GM10266 (cell line): Measurements from ENCODE around the gene CFAP77.

ENCODE experiments used
- DNase-seq: peaks from one replicate; pipeline ENCODE4 v3.0.0; 2012; ENCODE audit errors: extremely low spot score
- CTCF ChIP-seq: IDR thresholded peaks from 2 replicates; pipeline ENCODE4 v1.5.1; 2012; ENCODE audit warnings: mild to moderate bottlenecking, low read depth; ENCODE audit not compliant: control insufficient read depth, insufficient read depth; ENCODE audit errors: missing control alignments

The CFAP77 gene

DNA sequence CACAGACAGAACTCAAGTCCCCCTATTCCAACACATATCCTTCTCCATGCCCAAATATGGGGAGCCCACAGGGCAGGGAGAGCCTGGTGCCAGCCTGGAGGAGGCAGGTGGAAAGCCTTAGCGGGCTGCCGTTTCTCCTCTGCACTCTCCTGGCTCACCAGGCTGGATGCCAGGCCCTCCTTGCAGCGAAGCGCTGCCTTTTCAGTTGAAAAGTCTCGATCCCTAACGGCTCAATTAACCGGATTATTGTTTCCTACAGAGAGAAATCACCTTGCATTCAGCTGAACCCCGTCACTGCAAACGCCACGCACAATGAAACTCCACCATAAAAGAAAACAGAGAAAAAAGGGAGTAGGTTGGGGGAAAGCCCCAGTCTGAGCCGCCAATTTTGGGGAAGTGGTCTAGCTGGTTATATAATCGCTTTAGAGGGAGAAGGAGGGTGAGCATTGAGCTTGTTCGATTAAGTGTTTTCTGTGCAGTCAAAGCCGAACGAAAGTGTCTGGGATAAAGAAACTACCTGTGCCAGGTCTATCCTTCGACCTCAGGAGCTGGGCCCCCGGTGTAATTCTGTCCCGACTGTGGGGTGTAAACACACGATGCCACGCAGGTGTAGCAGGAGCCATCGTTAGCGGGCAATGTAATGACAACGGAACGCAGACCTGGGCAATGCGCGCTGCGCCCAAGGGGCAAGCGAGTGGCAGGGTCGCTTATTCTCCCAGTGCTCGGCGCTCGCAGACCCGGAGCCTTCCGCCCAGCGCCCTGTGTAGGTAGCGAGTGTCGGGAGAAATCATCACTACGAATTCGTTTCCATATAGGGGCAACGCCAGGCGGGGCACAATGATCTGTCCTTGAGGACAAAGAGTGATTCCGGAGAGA lies 176.2 kb downstream of the CFAP77 start:
- DNase-seq = no peak
- TF ChIP-seq CTCF = no peak

DNA sequence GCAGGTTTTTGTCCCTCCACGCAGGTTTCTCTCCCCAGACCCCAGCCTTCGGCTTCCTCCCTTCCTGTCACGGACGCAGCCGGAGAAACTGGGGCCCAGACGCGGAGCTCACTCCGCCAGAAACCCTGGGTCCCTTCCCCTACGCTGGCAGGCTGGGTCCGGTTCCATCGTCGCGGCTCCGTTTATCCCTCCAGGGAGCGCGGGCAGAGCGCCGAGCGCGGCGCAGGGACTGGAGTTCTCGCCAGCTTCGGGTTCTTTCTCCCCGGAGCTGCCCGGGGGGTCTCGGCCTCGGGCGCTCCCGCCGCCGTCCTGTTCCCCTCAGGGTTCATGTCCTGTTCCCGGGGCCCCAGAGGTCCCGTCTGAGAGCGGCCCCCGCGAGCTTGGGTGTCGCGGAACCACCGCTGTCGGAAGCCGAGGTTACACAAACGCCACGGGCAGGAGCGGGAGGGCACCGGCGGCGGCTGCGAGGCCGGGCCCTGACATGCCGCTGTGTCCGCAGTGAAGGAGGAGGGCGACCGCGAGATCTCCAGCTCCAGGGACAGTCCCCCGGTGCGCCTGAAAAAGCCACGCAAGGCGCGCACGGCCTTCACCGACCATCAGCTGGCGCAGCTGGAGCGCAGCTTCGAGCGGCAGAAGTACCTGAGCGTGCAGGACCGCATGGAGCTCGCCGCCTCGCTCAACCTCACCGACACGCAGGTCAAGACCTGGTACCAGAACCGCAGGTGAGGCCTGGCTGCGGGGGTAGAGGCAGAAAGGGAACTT lies 177.0 kb downstream of the CFAP77 start:
- DNase-seq = no peak
- no peak for TF ChIP-seq CTCF

DNA sequence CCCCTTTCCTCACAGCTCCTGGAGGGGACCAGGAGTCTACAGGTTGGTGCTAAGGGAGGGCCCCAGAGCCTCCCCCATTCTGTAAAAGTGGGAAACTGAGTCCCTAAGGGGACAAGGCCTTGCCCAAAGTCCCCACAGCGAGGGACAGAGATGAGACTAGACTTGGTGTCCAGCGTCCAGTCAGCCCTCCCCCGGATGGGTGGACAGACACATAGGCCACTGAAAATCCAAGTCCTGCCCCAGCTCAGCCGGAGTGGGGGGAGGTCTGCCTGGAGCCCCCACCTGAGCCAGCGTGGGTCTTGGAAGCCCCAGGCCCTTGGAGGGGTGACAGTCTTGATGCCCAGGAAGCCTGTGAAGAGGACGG lies 177.6 kb downstream of the CFAP77 start:
- DNase-seq = no peak
- no peak for TF ChIP-seq CTCF

DNA sequence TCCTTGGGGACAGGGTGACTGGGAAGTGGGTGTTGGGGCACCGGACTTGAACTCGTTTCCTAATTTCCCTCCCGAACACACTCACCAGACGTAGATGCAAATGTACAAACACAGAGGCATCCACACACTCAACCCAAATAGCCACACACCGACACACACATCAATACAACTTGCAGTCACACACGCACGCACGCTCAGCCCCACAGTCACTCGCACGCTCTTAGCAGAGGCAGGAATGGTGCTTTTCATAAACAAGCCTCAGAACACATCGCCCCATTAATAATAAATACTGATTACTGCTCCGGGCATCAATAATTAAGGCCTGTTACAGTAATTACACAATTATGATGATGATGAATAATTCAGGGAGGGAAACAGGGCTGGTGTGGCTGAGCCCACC lies 178.1 kb downstream of the CFAP77 start:
- DNase-seq = no peak

GRCh38 chr9:132588501-132589147 lies 178.6 kb downstream of the CFAP77 start:
- no peak for DNase-seq
- TF ChIP-seq CTCF = no peak

More for the DNA sequence above, 178.1 kb downstream of the CFAP77 start:
- TF ChIP-seq CTCF = no peak

DNA sequence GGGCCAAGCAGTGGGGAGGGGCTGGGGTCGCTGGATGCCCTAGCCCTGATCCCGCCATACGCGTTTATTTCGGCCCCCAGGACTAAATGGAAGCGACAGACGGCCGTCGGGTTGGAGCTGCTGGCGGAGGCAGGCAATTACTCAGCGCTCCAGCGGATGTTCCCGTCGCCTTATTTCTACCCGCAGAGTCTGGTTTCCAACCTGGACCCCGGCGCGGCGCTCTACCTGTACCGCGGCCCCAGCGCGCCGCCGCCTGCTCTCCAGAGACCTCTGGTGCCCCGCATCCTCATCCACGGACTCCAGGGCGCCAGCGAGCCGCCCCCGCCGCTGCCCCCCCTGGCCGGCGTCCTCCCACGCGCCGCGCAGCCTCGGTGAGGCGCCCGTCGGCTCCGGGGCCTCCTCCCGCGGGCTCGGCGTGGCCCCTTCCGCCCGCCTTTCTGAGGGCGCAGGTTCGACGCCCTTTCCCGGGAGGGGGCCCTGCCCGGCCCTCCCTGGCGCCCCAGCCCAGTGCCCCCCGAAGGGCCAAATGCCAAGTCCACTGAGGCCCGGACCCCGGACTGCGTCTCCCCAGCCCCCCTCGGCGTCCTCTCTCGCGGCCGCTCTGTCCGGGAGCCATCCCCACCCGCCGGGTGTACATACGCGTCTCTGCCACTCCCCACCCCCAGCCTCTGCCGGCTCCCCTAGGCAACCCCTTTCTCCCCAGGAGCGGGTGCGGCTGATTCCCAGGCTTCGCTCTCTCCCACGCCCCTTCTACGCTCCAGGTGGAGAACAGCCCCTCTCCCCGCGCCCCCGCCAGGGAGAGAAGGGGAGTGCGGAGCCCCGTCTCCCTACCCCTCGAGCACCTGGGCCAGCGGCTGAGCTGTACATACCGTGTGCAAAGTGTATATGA lies 179.4 kb downstream of the CFAP77 start:
- peak; percentile 47 for DNase-seq

More for the DNA sequence above, 179.4 kb downstream of the CFAP77 start:
- no peak for TF ChIP-seq CTCF
